CD14-positive monocyte (primary cell): Measurements from ENCODE around the gene ADAMTS18. TPM values are rescaled to one million over a fixed set of nuclear protein-coding genes. Genes with fewer than 3 reads are reported as not detected.

ENCODE experiments used
- DNase-seq, 3 donors: peaks; one replicate each; pipeline ENCODE4 v3.0.0-alpha.2; 2011 to 2022
- H2AFZ ChIP-seq: 2 replicates; pipeline ENCODE4 v1.6.0; 2012; ENCODE audit warnings: mild to moderate bottlenecking, low read depth, low read length, inconsistent platforms; ENCODE audit not compliant: insufficient read depth, poor library complexity, severe bottlenecking
- H3K27ac ChIP-seq, 2 donors: 1 replicate in 1 of 2; 2 replicates in 1 of 2; pipeline ENCODE4 v1.5.1; 2012 to 2013; ENCODE audit warnings: low read length in 2 of 2, control low read depth in 1 of 2, inconsistent platforms in 1 of 2, low read depth in 1 of 2, mild to moderate bottlenecking in 1 of 2
- H3K27me3 ChIP-seq, 2 donors: one replicate each; pipeline versions ENCODE4 v1.6.0 to v1.6.1; 2011 to 2013; ENCODE audit warnings: low read length in 2 of 2; ENCODE audit not compliant: control insufficient read depth in 2 of 2, insufficient read depth in 2 of 2
- H3K36me3 ChIP-seq, 2 donors: replicated peaks in 1 of 2; 1 replicate in 1 of 2; 2 replicates in 1 of 2; pipeline versions ENCODE4 v1.5.1 to v1.6.1; 2012 to 2013; ENCODE audit warnings: low read length in 2 of 2, control low read depth in 1 of 2, inconsistent platforms in 1 of 2, mild to moderate bottlenecking in 1 of 2; ENCODE audit not compliant: insufficient read depth in 2 of 2, control insufficient read depth in 1 of 2
- H3K4me1 ChIP-seq, 2 donors: 1 replicate in 1 of 2; 2 replicates in 1 of 2; pipeline versions ENCODE4 v1.5.1 to v1.6.1; 2012 to 2013; ENCODE audit warnings: low read length in 2 of 2, control low read depth in 1 of 2, inconsistent platforms in 1 of 2, mild to moderate bottlenecking in 1 of 2, moderate library complexity in 1 of 2; ENCODE audit not compliant: insufficient read depth in 2 of 2, control insufficient read depth in 1 of 2
- H3K4me2 ChIP-seq: replicated peaks from 2 replicates; pipeline ENCODE3; 2012; ENCODE audit warnings: low read length, moderate library complexity, mild to moderate bottlenecking; ENCODE audit not compliant: poor library complexity, severe bottlenecking; ENCODE audit errors: extremely low read depth
- H3K4me3 ChIP-seq, 3 experiments: fragments of 200-600 bp in 1 of 3; sonication (generic) in 1 of 3; replicated peaks in 1 of 3; 1 replicate in 2 of 3; 2 replicates in 1 of 3; pipeline ENCODE4 v1.5.1; 2011 to 2013; ENCODE audit warnings: low read length in 3 of 3, mild to moderate bottlenecking in 3 of 3, control low read depth in 2 of 3, low read depth in 2 of 3, inconsistent platforms in 1 of 3, moderate library complexity in 1 of 3
- H3K79me2 ChIP-seq: 2 replicates; pipeline ENCODE4 v1.6.0; 2012; ENCODE audit warnings: mild to moderate bottlenecking, control low read depth, inconsistent platforms, low read length, moderate library complexity; ENCODE audit not compliant: insufficient read depth
- H3K9ac ChIP-seq: 2 replicates; pipeline ENCODE4 v1.6.0; 2017; ENCODE audit warnings: low read length, mild to moderate bottlenecking; ENCODE audit not compliant: insufficient read depth, poor library complexity, severe bottlenecking
- H3K9me3 ChIP-seq, 2 donors: replicated peaks in 1 of 2; 1 replicate in 1 of 2; 2 replicates in 1 of 2; pipeline versions ENCODE4 v1.5.1 to v1.6.1; 2012 to 2013; ENCODE audit warnings: low read length in 2 of 2, control low read depth in 1 of 2; ENCODE audit not compliant: control insufficient read depth in 1 of 2, insufficient read depth in 1 of 2
- H4K20me1 ChIP-seq: 2 replicates; pipeline ENCODE4 v1.6.0; 2012; ENCODE audit warnings: mild to moderate bottlenecking, low read length, control low read depth, moderate library complexity; ENCODE audit not compliant: insufficient read depth
- H3K27ac Mint-ChIP-seq, 7 donors: one replicate each; pipeline ENCODE4 v1.8.0; 2020; ENCODE audit warnings: mild to moderate bottlenecking in 7 of 7, mixed read lengths in 7 of 7, moderate library complexity in 6 of 7, inconsistent platforms in 2 of 7
- H3K27me3 Mint-ChIP-seq, 3 donors: one replicate each; pipeline ENCODE4 v1.8.0; 2021 to 2022; ENCODE audit warnings: low read depth in 3 of 3, mild to moderate bottlenecking in 3 of 3, mixed read lengths in 3 of 3, moderate library complexity in 3 of 3, inconsistent platforms in 1 of 3
- H3K36me3 Mint-ChIP-seq, 2 donors: one replicate each; pipeline ENCODE4 v1.8.0; 2020; ENCODE audit warnings: mixed read lengths in 2 of 2, inconsistent platforms in 1 of 2, mild to moderate bottlenecking in 1 of 2
- H3K4me1 Mint-ChIP-seq: one replicate; pipeline ENCODE4 v1.8.0; 2020; ENCODE audit warnings: mild to moderate bottlenecking, mixed read lengths
- H3K4me3 Mint-ChIP-seq, 2 donors: one replicate each; pipeline ENCODE4 v1.8.0; 2020; ENCODE audit warnings: mild to moderate bottlenecking in 2 of 2, mixed read lengths in 2 of 2, moderate library complexity in 1 of 2
- H3K9me3 Mint-ChIP-seq, 7 donors: one replicate each; pipeline ENCODE4 v1.8.0; 2020 to 2022; ENCODE audit warnings: mixed read lengths in 7 of 7, mild to moderate bottlenecking in 6 of 7, moderate library complexity in 6 of 7, inconsistent platforms in 2 of 7
- WGBS: methylation state at CpG from one replicate; pipeline ENCODE4 v1.1.5; 2013; ENCODE audit warnings: missing lambda C conversion rate; ENCODE audit not compliant: insufficient coverage; 5-methylcytosine and 5-hydroxymethylcytosine counted together
- intact Hi-C, 2 donors: fragments of 100-400 bp; cut with micrococcal nuclease; formaldehyde crosslinking; loops; one replicate each; pipeline versions ENCODE4 v1.15.0 to v1.15.1; 2023
- polyA plus RNA-seq, 3 donors: library from polyadenylated mRNA; depleted of rRNA in 1 of 3; unstranded in 2 of 3; stranded (reverse) in 1 of 3; fragments of 300-500 nt in 2 of 3; fragments of >200 nt in 1 of 3; fragmentation: Illumina TruSeq in 2 of 3; gene quantifications; 1 replicate in 2 of 3; 2 replicates in 1 of 3; pipeline ENCODE4 v1.2.3, GENCODE V29; 2012 to 2021
- TF ChIP-seq, protein P1 (sequence below): fragments of 200-600 bp; IDR thresholded peaks from one replicate; pipeline ENCODE4 v1.8.0; 2022; ENCODE audit warnings: antibody characterized with exemption, mild to moderate bottlenecking

Gene ADAMTS18
- polyA plus RNA-seq, 3 donors = not detected

DNA sequence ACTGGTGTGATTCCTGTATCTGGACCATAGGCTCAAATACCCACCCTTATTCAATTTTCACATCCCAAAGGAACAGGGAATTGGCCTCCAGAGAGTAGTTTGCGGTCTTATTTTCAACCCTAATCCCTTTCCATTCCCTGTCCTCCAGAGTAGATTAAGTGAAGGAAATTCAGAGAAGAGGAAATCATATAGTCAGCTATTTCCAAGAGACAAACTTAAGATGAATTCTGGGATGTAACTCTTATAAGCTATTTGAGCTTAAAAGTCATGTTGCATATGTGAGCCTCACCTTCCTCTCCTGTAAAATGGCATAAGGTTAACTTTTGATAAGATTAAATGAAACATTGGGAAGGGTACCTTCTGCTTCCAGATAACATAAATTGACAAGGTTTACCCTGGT, 37.4 kb upstream of the ADAMTS18 start:
- TF ChIP-seq, protein P1, sequence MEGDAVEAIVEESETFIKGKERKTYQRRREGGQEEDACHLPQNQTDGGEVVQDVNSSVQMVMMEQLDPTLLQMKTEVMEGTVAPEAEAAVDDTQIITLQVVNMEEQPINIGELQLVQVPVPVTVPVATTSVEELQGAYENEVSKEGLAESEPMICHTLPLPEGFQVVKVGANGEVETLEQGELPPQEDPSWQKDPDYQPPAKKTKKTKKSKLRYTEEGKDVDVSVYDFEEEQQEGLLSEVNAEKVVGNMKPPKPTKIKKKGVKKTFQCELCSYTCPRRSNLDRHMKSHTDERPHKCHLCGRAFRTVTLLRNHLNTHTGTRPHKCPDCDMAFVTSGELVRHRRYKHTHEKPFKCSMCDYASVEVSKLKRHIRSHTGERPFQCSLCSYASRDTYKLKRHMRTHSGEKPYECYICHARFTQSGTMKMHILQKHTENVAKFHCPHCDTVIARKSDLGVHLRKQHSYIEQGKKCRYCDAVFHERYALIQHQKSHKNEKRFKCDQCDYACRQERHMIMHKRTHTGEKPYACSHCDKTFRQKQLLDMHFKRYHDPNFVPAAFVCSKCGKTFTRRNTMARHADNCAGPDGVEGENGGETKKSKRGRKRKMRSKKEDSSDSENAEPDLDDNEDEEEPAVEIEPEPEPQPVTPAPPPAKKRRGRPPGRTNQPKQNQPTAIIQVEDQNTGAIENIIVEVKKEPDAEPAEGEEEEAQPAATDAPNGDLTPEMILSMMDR = no peak
- intact Hi-C loops = no loop called here
- H3K27ac ChIP-seq = no peak overlapping the region
- H3K27me3 ChIP-seq = no peaks in the 10 kb centered on the region
- no peaks in the 10 kb centered on the region for H3K9me3 ChIP-seq
- H3K9ac ChIP-seq = no peak overlapping the region
- WGBS = no CpG with 5 or more reads among the region's 1 CpG
- no peaks in the 10 kb centered on the region for H3K36me3 ChIP-seq
- H3K4me3 ChIP-seq = no peak overlapping the region
- H2AFZ ChIP-seq = no peak overlapping the region
- H3K4me1 ChIP-seq = no peaks in the 10 kb centered on the region
- H3K4me2 ChIP-seq = no peak overlapping the region
- Mint-ChIP-seq H3K36me3 (no peaks in the 10 kb centered on the region), H3K27me3 (peaks cover 2 to 4% (median 2%) of the 10 kb centered on the region in 3 donors), H3K4me1 (no peaks in the 10 kb centered on the region), H3K27ac (no peak overlapping the region), H3K9me3 (peaks cover 0 to 4% (median 0%) of the 10 kb centered on the region in 7 donors), H3K4me3 (peak overlapping the region in 1 of 2 donors; percentile 6)
- DNase-seq = no peak
- no peaks in the 10 kb centered on the region for H4K20me1 ChIP-seq
- H3K79me2 ChIP-seq = no peaks in the 10 kb centered on the region

DNA sequence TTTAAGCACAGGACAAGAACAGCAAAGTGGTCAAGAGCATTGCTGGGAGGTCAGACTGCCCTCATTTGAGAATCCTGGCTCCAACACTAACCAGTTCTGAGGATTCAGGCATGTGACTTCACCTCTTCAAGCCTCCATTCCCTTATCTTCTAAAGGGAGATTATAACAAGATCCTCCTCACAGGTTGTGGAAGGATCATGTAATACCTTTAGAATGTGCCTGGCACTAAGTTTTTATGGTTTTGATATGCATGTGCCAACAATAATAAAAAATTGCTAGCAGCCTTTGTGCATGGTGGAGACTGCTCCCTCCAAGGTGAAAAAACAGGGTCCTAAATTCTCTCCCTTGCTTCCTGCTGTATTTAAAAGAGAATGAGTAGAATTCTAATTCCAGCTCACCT, 36.0 kb upstream of the ADAMTS18 start:
- no peak overlapping the region for H3K4me3 Mint-ChIP-seq
- no peak for DNase-seq
- TF ChIP-seq, protein P1 = no peak

More for the DNA sequence above, 36.0 kb upstream of the ADAMTS18 start:
- H3K27me3 ChIP-seq = no peaks in the 10 kb centered on the region
- no peak overlapping the region for H3K4me3 ChIP-seq
- Mint-ChIP-seq H3K27ac (no peak overlapping the region), H3K4me1 (no peaks in the 10 kb centered on the region), H3K36me3 (no peaks in the 10 kb centered on the region), H3K9me3 (peaks cover 0 to 5% (median 0%) of the 10 kb centered on the region in 7 donors), H3K27me3 (peaks cover 2 to 4% (median 2%) of the 10 kb centered on the region in 3 donors)
- H3K36me3 ChIP-seq = no peaks in the 10 kb centered on the region
- H3K79me2 ChIP-seq = no peaks in the 10 kb centered on the region
- no peak overlapping the region for H2AFZ ChIP-seq
- H3K9ac ChIP-seq = no peak overlapping the region
- intact Hi-C loops = no loop called here
- H3K27ac ChIP-seq = no peak overlapping the region
- no peaks in the 10 kb centered on the region for H4K20me1 ChIP-seq
- no peaks in the 10 kb centered on the region for H3K9me3 ChIP-seq
- no peak overlapping the region for H3K4me2 ChIP-seq
- H3K4me1 ChIP-seq = no peaks in the 10 kb centered on the region
